ENCODE measurements around the gene MYBBP1A. TPM values are rescaled to one million over a fixed set of nuclear protein-coding genes. Genes with fewer than 3 reads are reported as not detected.

MYBBP1A gene
- total and polyA plus RNA-seq, 2 experiments from 2014 or later: 70.7 to 213 TPM

DNA sequence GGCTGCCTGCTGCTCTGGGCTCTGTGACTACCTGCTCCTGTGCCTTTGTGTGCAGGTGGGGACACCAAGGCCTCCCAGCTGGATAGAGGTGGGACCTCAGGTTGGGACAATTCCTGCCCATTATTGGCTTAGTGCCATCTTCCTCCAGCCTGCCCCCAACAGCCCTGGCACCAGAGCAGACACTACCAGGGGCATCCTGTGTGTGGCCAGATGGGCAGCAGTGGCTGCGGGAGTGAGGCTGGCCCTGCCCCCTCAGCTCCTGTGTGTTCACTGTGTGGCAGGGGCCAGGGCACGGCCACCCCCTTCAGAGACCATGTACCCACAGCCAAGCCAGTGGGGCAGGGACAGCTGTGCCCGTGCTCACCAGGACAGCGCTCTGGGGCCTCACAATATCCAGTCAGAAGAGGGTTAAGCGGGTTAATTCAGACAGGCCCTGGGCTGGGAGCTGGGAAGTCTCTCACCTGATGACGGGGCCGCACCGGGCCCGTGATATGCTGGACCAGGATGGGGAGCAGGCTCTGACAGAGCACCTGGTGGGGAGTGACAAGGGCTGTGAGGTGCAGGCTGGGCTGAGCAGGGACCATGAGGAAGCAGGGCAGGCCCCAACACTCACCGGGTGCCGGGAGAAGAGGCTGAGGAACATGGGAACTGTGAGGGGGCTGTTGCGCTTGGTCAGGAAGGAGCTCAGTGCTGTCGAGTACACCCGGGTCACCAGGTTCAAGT is 13.0 kb downstream of the MYBBP1A start:
- Mint-ChIP-seq H3K27me3 (ENCODE audit: insufficient read depth, low read depth, poor library complexity) (peaks cover 32% of the 10 kb centered on the region), H3K4me1 (peaks cover 3% of the 10 kb centered on the region; the same call in 2 of the 3 replicates), H3K4me3 (no peak overlapping the region), H3K36me3 (ENCODE audit: low read depth) (peaks cover 75% of the 10 kb centered on the region), H3K27ac (no peak overlapping the region), H3K9me3 (no peaks in the 10 kb centered on the region)
- DNase-seq (ENCODE audit: low spot score) (no peak), ATAC-seq (no peak)
- Histone ChIP-seq H3F3A (replicated peaks; ENCODE audit: low read depth) (peaks cover 5% of the 10 kb centered on the region), H3K4me3 (no peak overlapping the region), H3K27ac (ENCODE audit: low read depth) (no peak overlapping the region), H3K79me2 (replicated peaks; ENCODE audit: insufficient read depth) (no peaks in the 10 kb centered on the region), H3K4me2 (no peak overlapping the region), H3K36me3 (ENCODE audit: insufficient read depth) (peaks cover 5% of the 10 kb centered on the region; the same call in 1 of the 2 replicates), H3K4me1 (ENCODE audit: insufficient read depth) (no peaks in the 10 kb centered on the region), H2AFZ (no peak overlapping the region), H4K20me1 (replicated peaks; ENCODE audit: insufficient read depth) (peaks cover 15% of the 10 kb centered on the region), H3K27me3 (ENCODE audit: insufficient read depth) (no peaks in the 10 kb centered on the region), H3K9me2 (ENCODE audit: insufficient read depth) (no peaks in the 10 kb centered on the region)
- TF ChIP-seq, protein P1, sequence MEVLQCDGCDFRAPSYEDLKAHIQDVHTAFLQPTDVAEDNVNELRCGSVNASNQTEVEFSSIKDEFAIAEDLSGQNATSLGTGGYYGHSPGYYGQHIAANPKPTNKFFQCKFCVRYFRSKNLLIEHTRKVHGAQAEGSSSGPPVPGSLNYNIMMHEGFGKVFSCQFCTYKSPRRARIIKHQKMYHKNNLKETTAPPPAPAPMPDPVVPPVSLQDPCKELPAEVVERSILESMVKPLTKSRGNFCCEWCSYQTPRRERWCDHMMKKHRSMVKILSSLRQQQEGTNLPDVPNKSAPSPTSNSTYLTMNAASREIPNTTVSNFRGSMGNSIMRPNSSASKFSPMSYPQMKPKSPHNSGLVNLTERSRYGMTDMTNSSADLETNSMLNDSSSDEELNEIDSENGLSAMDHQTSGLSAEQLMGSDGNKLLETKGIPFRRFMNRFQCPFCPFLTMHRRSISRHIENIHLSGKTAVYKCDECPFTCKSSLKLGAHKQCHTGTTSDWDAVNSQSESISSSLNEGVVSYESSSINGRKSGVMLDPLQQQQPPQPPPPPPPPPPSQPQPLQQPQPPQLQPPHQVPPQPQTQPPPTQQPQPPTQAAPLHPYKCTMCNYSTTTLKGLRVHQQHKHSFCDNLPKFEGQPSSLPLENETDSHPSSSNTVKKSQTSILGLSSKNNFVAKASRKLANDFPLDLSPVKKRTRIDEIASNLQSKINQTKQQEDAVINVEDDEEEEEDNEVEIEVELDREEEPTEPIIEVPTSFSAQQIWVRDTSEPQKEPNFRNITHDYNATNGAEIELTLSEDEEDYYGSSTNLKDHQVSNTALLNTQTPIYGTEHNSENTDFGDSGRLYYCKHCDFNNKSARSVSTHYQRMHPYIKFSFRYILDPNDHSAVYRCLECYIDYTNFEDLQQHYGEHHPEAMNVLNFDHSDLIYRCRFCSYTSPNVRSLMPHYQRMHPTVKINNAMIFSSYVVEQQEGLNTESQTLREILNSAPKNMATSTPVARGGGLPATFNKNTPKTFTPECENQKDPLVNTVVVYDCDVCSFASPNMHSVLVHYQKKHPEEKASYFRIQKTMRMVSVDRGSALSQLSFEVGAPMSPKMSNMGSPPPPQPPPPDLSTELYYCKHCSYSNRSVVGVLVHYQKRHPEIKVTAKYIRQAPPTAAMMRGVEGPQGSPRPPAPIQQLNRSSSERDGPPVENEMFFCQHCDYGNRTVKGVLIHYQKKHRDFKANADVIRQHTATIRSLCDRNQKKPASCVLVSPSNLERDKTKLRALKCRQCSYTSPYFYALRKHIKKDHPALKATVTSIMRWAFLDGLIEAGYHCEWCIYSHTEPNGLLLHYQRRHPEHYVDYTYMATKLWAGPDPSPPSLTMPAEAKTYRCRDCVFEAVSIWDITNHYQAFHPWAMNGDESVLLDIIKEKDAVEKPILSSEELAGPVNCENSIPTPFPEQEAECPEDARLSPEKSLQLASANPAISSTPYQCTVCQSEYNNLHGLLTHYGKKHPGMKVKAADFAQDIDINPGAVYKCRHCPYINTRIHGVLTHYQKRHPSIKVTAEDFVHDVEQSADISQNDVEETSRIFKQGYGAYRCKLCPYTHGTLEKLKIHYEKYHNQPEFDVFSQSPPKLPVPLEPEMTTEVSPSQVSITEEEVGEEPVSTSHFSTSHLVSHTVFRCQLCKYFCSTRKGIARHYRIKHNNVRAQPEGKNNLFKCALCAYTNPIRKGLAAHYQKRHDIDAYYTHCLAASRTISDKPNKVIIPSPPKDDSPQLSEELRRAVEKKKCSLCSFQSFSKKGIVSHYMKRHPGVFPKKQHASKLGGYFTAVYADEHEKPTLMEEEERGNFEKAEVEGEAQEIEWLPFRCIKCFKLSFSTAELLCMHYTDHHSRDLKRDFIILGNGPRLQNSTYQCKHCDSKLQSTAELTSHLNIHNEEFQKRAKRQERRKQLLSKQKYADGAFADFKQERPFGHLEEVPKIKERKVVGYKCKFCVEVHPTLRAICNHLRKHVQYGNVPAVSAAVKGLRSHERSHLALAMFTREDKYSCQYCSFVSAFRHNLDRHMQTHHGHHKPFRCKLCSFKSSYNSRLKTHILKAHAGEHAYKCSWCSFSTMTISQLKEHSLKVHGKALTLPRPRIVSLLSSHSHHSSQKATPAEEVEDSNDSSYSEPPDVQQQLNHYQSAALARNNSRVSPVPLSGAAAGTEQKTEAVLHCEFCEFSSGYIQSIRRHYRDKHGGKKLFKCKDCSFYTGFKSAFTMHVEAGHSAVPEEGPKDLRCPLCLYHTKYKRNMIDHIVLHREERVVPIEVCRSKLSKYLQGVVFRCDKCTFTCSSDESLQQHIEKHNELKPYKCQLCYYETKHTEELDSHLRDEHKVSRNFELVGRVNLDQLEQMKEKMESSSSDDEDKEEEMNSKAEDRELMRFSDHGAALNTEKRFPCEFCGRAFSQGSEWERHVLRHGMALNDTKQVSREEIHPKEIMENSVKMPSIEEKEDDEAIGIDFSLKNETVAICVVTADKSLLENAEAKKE (CRISPR knock-in tag; IDR thresholded peaks at IDR 0.05): no peak
- TF ChIP-seq, protein P2, sequence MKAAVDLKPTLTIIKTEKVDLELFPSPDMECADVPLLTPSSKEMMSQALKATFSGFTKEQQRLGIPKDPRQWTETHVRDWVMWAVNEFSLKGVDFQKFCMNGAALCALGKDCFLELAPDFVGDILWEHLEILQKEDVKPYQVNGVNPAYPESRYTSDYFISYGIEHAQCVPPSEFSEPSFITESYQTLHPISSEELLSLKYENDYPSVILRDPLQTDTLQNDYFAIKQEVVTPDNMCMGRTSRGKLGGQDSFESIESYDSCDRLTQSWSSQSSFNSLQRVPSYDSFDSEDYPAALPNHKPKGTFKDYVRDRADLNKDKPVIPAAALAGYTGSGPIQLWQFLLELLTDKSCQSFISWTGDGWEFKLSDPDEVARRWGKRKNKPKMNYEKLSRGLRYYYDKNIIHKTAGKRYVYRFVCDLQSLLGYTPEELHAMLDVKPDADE (IDR thresholded peaks at IDR 0.05): no peak
- TF ChIP-seq JUNB (IDR thresholded peaks at IDR 0.05; ENCODE audit: unreplicated experiment) (no peak), CREB1 (CRISPR knock-in tag; IDR thresholded peaks at IDR 0.05; ENCODE audit: low read depth) (no peak)
